SK-N-SH treated with all-trans-retinoic acid at 6 μM for 48 hours (cell line): Measurements from ENCODE around the gene CELF4.

ENCODE experiments used
- ATAC-seq: fragments of 200-7000 bp; cut with Tn5 transposase; 3 replicates; pipeline ENCODE4 v1.9.1; 2020; ENCODE audit warnings: mild to moderate bottlenecking, moderate library complexity
- ARNTL ChIP-seq: fragments of 450-650 bp; formaldehyde crosslinking; IDR thresholded peaks from 2 replicates; pipeline ENCODE4 v1.5.0; 2020; ENCODE audit warnings: low read depth, mild to moderate bottlenecking, moderate library complexity, borderline replicate concordance
- BACH2 ChIP-seq: fragments of 250-450 bp; sonication (Bioruptor Pico); IDR thresholded peaks from 2 replicates; pipeline ENCODE4 v1.9.0; 2021; ENCODE audit warnings: mild to moderate bottlenecking, borderline replicate concordance
- CSDC2 ChIP-seq: fragments of 250-450 bp; sonication (Bioruptor Pico); IDR thresholded peaks from 2 replicates; pipeline ENCODE4 v1.5.0; 2020; ENCODE audit warnings: mild to moderate bottlenecking, moderate library complexity
- ESRRG ChIP-seq: fragments of 250-450 bp; sonication (Bioruptor Pico); IDR thresholded peaks from 2 replicates; pipeline ENCODE4 v1.6.1; 2021; ENCODE audit warnings: mild to moderate bottlenecking
- ISL1 ChIP-seq: fragments of 250-450 bp; sonication (Bioruptor Pico); IDR thresholded peaks from 2 replicates; pipeline ENCODE4 v2.1.2; 2022; ENCODE audit warnings: mild to moderate bottlenecking, moderate library complexity
- OSR1 ChIP-seq: fragments of 250-450 bp; sonication (Bioruptor Pico); IDR thresholded peaks from 2 replicates; pipeline ENCODE4 v1.8.0; 2022; ENCODE audit warnings: moderate library complexity, mild to moderate bottlenecking, inconsistent platforms
- PPARA ChIP-seq: fragments of 250-450 bp; sonication (Bioruptor Pico); IDR thresholded peaks from 2 replicates; pipeline ENCODE4 v1.5.0; 2020; ENCODE audit warnings: mild to moderate bottlenecking, borderline replicate concordance
- RARB ChIP-seq: fragments of 250-450 bp; sonication (Bioruptor Pico); IDR thresholded peaks from 2 replicates; pipeline ENCODE4 v1.8.0; 2021; ENCODE audit warnings: mild to moderate bottlenecking, moderate library complexity
- SNAI2 ChIP-seq: fragments of 250-450 bp; sonication (Bioruptor Pico); IDR thresholded peaks from 2 replicates; pipeline ENCODE4 v1.5.0; 2020; ENCODE audit warnings: mild to moderate bottlenecking, moderate library complexity
- TCF4 ChIP-seq: fragments of 250-450 bp; sonication (Bioruptor Pico); IDR thresholded peaks from 2 replicates; pipeline ENCODE4 v1.8.0; 2021; ENCODE audit warnings: mild to moderate bottlenecking, moderate library complexity, borderline replicate concordance
- TOX ChIP-seq: fragments of 250-450 bp; sonication (Bioruptor Pico); IDR thresholded peaks from 2 replicates; pipeline ENCODE4 v1.8.0; 2021; ENCODE audit warnings: mild to moderate bottlenecking, moderate library complexity, borderline replicate concordance
- ZC3H10 ChIP-seq: fragments of 250-450 bp; sonication (Bioruptor Pico); IDR thresholded peaks from 2 replicates; pipeline ENCODE4 v1.5.1; 2021; ENCODE audit warnings: mild to moderate bottlenecking, moderate library complexity
- ZFP30 ChIP-seq: fragments of 450-650 bp; formaldehyde crosslinking; IDR thresholded peaks from 2 replicates; pipeline ENCODE4 v1.5.0; 2022; ENCODE audit warnings: mild to moderate bottlenecking, moderate library complexity
- ZNF565 ChIP-seq: fragments of 450-650 bp; formaldehyde crosslinking; conservative IDR thresholded peaks from 2 replicates; pipeline ENCODE4 v1.5.0; 2020; ENCODE audit warnings: low read depth, mild to moderate bottlenecking, moderate library complexity
- ZNF70 ChIP-seq: fragments of 450-650 bp; formaldehyde crosslinking; IDR thresholded peaks from 2 replicates; pipeline ENCODE4 v1.5.0; 2020; ENCODE audit warnings: mild to moderate bottlenecking, moderate library complexity
- ZNF8 ChIP-seq: fragments of 450-650 bp; formaldehyde crosslinking; IDR thresholded peaks from 2 replicates; pipeline ENCODE4 v1.5.0; 2020; ENCODE audit warnings: mild to moderate bottlenecking, moderate library complexity
- TF ChIP-seq, protein P1 (sequence below): fragments of 250-450 bp; sonication (Bioruptor Pico); IDR thresholded peaks from 2 replicates; pipeline ENCODE4 v1.8.0; 2020; ENCODE audit warnings: mild to moderate bottlenecking, moderate library complexity, borderline replicate concordance
- TF ChIP-seq, protein P2 (sequence below): fragments of 250-450 bp; sonication (Bioruptor Pico); IDR thresholded peaks from 2 replicates; pipeline ENCODE4 v1.5.0; 2020; ENCODE audit warnings: mild to moderate bottlenecking, moderate library complexity
- TF ChIP-seq, protein P3 (sequence below): fragments of 250-450 bp; sonication (Bioruptor Pico); IDR thresholded peaks from 2 replicates; pipeline ENCODE4 v1.5.1; 2021; ENCODE audit warnings: mild to moderate bottlenecking, moderate library complexity
- TF ChIP-seq, protein P4 (sequence below): fragments of 250-450 bp; sonication (Bioruptor Pico); IDR thresholded peaks from 2 replicates; pipeline ENCODE4 v1.8.0; 2021; ENCODE audit warnings: low read depth, mild to moderate bottlenecking, moderate library complexity, borderline replicate concordance

CELF4 gene

DNA sequence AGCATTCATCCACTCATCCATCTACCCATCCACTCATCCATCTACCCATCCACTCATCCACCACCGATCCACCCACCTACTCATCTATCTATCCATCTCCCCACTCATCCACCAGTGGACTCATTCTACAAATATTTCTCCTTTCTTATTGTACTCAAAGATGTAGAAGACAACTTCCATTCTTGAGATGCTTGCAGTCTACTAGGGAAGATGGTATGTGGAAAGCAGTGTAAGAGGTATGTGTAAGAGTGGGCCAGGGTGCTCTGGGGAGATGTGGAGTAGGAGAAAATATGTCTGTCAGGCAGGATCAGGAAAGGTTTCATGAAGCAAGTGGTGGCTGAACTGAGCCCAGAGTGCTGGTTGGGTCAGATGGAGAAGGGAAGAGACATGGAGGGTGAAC lies 150.8 kb downstream of the CELF4 start (continued):
- TF ChIP-seq ARNTL (CRISPR knock-in tag) (no peak), TCF4 (CRISPR knock-in tag) (no peak), ZNF70 (no peak), ZC3H10 (CRISPR knock-in tag) (no peak), CSDC2 (CRISPR knock-in tag) (no peak), BACH2 (CRISPR knock-in tag) (no peak)
- TF ChIP-seq, protein P1, sequence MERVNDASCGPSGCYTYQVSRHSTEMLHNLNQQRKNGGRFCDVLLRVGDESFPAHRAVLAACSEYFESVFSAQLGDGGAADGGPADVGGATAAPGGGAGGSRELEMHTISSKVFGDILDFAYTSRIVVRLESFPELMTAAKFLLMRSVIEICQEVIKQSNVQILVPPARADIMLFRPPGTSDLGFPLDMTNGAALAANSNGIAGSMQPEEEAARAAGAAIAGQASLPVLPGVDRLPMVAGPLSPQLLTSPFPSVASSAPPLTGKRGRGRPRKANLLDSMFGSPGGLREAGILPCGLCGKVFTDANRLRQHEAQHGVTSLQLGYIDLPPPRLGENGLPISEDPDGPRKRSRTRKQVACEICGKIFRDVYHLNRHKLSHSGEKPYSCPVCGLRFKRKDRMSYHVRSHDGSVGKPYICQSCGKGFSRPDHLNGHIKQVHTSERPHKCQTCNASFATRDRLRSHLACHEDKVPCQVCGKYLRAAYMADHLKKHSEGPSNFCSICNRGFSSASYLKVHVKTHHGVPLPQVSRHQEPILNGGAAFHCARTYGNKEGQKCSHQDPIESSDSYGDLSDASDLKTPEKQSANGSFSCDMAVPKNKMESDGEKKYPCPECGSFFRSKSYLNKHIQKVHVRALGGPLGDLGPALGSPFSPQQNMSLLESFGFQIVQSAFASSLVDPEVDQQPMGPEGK (CRISPR knock-in tag), result no peak

DNA sequence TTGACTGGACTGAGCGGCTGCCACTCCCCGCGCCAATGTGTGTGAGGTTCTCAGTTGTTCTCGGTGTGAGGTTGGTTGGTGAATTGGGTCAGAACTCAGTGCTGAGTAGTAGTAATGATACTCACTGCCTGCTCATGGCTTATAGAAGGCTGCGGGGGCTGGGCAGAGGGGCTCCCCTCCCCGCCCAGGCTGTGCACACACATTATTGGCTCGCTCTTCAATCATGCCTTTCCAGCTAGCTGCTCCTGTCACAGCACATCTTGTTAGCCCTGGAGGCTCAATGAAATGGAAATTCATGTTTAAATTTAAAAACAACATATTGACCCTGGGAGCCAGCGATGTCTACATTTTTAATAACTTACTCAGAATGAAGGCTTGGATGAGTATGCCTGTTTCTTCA lies 152.8 kb downstream of the CELF4 start:
- TF ChIP-seq OSR1 (CRISPR knock-in tag) (no peak), TOX (CRISPR knock-in tag) (no peak), SNAI2 (CRISPR knock-in tag) (no peak), PPARA (no peak), ZNF565 (CRISPR knock-in tag) (no peak), ARNTL (CRISPR knock-in tag) (no peak), ZNF8 (no peak), ZNF70 (no peak), TCF4 (CRISPR knock-in tag) (no peak), CSDC2 (CRISPR knock-in tag) (no peak), ZFP30 (CRISPR knock-in tag) (no peak), RARB (CRISPR knock-in tag) (no peak)
- TF ChIP-seq, protein P2, sequence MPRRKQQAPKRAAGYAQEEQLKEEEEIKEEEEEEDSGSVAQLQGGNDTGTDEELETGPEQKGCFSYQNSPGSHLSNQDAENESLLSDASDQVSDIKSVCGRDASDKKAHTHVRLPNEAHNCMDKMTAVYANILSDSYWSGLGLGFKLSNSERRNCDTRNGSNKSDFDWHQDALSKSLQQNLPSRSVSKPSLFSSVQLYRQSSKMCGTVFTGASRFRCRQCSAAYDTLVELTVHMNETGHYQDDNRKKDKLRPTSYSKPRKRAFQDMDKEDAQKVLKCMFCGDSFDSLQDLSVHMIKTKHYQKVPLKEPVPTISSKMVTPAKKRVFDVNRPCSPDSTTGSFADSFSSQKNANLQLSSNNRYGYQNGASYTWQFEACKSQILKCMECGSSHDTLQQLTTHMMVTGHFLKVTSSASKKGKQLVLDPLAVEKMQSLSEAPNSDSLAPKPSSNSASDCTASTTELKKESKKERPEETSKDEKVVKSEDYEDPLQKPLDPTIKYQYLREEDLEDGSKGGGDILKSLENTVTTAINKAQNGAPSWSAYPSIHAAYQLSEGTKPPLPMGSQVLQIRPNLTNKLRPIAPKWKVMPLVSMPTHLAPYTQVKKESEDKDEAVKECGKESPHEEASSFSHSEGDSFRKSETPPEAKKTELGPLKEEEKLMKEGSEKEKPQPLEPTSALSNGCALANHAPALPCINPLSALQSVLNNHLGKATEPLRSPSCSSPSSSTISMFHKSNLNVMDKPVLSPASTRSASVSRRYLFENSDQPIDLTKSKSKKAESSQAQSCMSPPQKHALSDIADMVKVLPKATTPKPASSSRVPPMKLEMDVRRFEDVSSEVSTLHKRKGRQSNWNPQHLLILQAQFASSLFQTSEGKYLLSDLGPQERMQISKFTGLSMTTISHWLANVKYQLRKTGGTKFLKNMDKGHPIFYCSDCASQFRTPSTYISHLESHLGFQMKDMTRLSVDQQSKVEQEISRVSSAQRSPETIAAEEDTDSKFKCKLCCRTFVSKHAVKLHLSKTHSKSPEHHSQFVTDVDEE, result no peak
- TF ChIP-seq, protein P1 (CRISPR knock-in tag), result no peak
- no peak for ATAC-seq

DNA sequence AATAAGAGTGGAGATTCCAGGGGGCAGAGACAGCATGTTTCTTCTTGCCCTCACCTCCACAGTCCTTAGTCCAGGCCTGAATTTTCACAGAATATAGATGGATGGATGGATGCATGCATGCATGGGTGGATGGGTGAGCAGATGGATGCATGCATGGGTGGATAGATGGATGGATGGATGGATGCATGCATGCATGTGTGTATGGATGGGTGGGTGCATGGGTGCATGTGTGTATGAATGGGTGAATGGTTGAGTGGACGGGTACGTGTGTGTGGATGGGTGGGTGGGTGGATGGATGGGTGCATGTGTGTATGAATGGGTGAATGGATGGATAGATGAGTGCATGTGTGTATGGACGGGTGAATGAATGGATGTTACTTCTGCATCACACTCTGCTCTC lies 153.3 kb downstream of the CELF4 start:
- ATAC-seq, result no peak
- TF ChIP-seq BACH2 (CRISPR knock-in tag), result no peak
- no peak for TF ChIP-seq SNAI2 (CRISPR knock-in tag)
- no peak for TF ChIP-seq ISL1
- no peak for TF ChIP-seq PPARA
- no peak for TF ChIP-seq ZNF8
- TF ChIP-seq, protein P3, sequence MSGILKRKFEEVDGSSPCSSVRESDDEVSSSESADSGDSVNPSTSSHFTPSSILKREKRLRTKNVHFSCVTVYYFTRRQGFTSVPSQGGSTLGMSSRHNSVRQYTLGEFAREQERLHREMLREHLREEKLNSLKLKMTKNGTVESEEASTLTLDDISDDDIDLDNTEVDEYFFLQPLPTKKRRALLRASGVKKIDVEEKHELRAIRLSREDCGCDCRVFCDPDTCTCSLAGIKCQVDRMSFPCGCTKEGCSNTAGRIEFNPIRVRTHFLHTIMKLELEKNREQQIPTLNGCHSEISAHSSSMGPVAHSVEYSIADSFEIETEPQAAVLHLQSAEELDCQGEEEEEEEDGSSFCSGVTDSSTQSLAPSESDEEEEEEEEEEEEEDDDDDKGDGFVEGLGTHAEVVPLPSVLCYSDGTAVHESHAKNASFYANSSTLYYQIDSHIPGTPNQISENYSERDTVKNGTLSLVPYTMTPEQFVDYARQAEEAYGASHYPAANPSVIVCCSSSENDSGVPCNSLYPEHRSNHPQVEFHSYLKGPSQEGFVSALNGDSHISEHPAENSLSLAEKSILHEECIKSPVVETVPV (CRISPR knock-in tag), result no peak
- no peak for TF ChIP-seq ZFP30 (CRISPR knock-in tag)
- no peak for TF ChIP-seq OSR1 (CRISPR knock-in tag)
- TF ChIP-seq ESRRG (CRISPR knock-in tag), result no peak
- TF ChIP-seq, protein P4, sequence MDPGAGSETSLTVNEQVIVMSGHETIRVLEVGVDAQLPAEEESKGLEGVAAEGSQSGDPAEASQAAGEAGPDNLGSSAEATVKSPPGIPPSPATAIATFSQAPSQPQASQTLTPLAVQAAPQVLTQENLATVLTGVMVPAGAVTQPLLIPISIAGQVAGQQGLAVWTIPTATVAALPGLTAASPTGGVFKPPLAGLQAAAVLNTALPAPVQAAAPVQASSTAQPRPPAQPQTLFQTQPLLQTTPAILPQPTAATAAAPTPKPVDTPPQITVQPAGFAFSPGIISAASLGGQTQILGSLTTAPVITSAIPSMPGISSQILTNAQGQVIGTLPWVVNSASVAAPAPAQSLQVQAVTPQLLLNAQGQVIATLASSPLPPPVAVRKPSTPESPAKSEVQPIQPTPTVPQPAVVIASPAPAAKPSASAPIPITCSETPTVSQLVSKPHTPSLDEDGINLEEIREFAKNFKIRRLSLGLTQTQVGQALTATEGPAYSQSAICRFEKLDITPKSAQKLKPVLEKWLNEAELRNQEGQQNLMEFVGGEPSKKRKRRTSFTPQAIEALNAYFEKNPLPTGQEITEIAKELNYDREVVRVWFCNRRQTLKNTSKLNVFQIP (CRISPR knock-in tag), result no peak
- TF ChIP-seq, all 23 proteins: peak for 0
